Nephron progenitor cell (in vitro differentiated cells): ENCODE measurements around the gene ACKR3.

Source experiments
- DNase-seq: peaks from one replicate; pipeline ENCODE4 v3.0.0; 2021
- H3K27ac Mint-ChIP-seq: 2 replicates; pipeline ENCODE4 v1.8.0; 2021; ENCODE audit warnings: mild to moderate bottlenecking, moderate library complexity, mixed read lengths
- H3K27me3 Mint-ChIP-seq: 2 replicates; pipeline ENCODE4 v1.8.0; 2021; ENCODE audit warnings: mild to moderate bottlenecking, low read depth, mixed read lengths; ENCODE audit not compliant: poor library complexity
- H3K36me3 Mint-ChIP-seq: 2 replicates; pipeline ENCODE4 v1.8.0; 2021; ENCODE audit warnings: low read depth, mixed read lengths
- H3K4me1 Mint-ChIP-seq: 2 replicates; pipeline ENCODE4 v1.8.0; 2021; ENCODE audit warnings: mixed read lengths
- H3K4me3 Mint-ChIP-seq: 2 replicates; pipeline ENCODE4 v1.8.0; 2021; ENCODE audit warnings: mild to moderate bottlenecking, moderate library complexity, mixed read lengths
- H3K9me3 Mint-ChIP-seq: 2 replicates; pipeline ENCODE4 v1.8.0; 2021; ENCODE audit warnings: mild to moderate bottlenecking, moderate library complexity, mixed read lengths
- TF ChIP-seq, protein P1 (sequence below): fragments of 200-600 bp; sonication (generic); IDR thresholded peaks from 2 replicates; pipeline ENCODE4 v1.5.0; 2021; ENCODE audit warnings: antibody characterized with exemption

ACKR3 gene

GRCh38 chr2:236583621-236584203 is 14.1 kb downstream of the ACKR3 start:
- Mint-ChIP-seq H3K4me1 (peaks cover 12% of the 10 kb centered on the region), H3K27ac (no peak overlapping the region), H3K27me3 (no peaks in the 10 kb centered on the region), H3K36me3 (peaks cover 17% of the 10 kb centered on the region), H3K4me3 (no peak overlapping the region), H3K9me3 (peaks cover 10% of the 10 kb centered on the region)
- no peak for DNase-seq
- TF ChIP-seq, protein P1, sequence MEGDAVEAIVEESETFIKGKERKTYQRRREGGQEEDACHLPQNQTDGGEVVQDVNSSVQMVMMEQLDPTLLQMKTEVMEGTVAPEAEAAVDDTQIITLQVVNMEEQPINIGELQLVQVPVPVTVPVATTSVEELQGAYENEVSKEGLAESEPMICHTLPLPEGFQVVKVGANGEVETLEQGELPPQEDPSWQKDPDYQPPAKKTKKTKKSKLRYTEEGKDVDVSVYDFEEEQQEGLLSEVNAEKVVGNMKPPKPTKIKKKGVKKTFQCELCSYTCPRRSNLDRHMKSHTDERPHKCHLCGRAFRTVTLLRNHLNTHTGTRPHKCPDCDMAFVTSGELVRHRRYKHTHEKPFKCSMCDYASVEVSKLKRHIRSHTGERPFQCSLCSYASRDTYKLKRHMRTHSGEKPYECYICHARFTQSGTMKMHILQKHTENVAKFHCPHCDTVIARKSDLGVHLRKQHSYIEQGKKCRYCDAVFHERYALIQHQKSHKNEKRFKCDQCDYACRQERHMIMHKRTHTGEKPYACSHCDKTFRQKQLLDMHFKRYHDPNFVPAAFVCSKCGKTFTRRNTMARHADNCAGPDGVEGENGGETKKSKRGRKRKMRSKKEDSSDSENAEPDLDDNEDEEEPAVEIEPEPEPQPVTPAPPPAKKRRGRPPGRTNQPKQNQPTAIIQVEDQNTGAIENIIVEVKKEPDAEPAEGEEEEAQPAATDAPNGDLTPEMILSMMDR, result no peak

- Mint-ChIP-seq H3K27ac (no peak overlapping the region), H3K36me3 (peaks cover 17% of the 10 kb centered on the region), H3K4me3 (no peak overlapping the region), H3K27me3 (peaks cover 3% of the 10 kb centered on the region), H3K9me3 (peaks cover 10% of the 10 kb centered on the region), H3K4me1 (peaks cover 12% of the 10 kb centered on the region)
- TF ChIP-seq, protein P1, result no peak
- DNase-seq, result no peak
These were observed 15.1 kb downstream of the ACKR3 start for GRCh38 chr2:236584521-236585384.

DNA sequence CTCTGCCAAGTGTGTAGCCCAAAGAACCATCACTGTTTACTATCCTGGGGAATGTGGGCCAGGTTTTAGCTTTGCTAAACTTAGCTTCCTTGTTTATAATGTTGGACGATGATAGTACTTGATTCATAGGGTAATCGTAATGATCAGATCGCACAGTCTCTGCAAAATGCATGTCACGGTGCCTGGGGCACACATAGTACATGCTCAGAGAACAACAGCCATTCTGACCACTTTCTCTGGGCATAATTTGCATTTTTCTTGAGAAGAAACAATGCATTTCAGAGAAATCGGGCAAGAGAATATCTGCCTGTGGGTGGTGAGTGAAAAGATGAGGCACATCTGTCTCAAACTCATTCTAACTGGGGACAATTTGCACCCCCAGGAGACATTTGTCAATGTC is 16.3 kb downstream of the ACKR3 start:
- Mint-ChIP-seq H3K4me3 (no peak overlapping the region), H3K9me3 (peaks cover 10% of the 10 kb centered on the region), H3K27me3 (peaks cover 5% of the 10 kb centered on the region), H3K4me1 (peaks cover 12% of the 10 kb centered on the region), H3K36me3 (peaks cover 5% of the 10 kb centered on the region), H3K27ac (no peak overlapping the region)
- no peak for DNase-seq
- TF ChIP-seq, protein P1, result no peak

- Mint-ChIP-seq H3K4me3 (no peak overlapping the region), H3K9me3 (peaks cover 10% of the 10 kb centered on the region), H3K4me1 (peaks cover 10% of the 10 kb centered on the region), H3K36me3 (no peaks in the 10 kb centered on the region), H3K27me3 (peaks cover 5% of the 10 kb centered on the region), H3K27ac (no peak overlapping the region)
- TF ChIP-seq, protein P1, result no peak
- no peak for DNase-seq
These were observed 18.5 kb downstream of the ACKR3 start for GRCh38 chr2:236587861-236588815.

DNA sequence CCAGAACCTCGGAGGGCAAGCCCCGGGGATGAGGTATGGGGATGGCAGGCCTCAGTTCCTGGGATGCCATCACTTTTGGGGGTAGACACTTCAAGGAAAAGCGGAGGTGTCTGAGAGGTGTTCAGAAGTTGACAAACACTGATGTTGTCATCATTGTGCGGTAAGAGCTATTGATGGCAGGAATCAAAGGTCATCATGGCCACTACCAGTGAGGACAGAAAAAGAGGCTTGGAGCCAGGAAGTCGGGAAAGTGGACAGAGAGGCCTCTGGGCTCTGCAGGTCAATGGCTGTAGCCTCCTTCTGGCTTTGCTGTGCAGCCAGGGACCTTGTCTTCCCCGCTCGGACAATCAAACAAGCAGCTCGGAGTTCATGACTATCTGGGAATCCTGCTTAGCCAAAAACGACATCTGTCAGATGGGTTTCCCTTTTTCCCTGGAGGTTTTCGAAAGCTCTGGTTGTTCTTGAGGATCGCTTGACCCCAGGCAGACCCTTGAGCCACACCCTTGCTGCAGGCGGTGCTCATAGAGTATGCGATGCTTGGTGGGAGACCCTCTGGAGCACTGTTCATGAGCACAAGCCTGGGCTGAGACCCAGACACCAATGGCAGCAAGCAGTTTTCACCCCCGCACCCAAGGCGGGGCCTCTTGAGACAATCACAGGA is 19.4 kb downstream of the ACKR3 start:
- DNase-seq, result no peak
- Mint-ChIP-seq H3K36me3 (no peaks in the 10 kb centered on the region), H3K4me1 (peaks cover 7% of the 10 kb centered on the region), H3K4me3 (no peak overlapping the region), H3K27ac (no peak overlapping the region), H3K27me3 (peaks cover 5% of the 10 kb centered on the region), H3K9me3 (peaks cover 10% of the 10 kb centered on the region)
- TF ChIP-seq, protein P1, result no peak
